ENCODE results near the gene WDR4.
"Not testable (repeated sequence)": the region's sequence is repeated elsewhere in the genome, so short reads cannot be mapped to it uniquely, and the experiment has no call there.

WDR4 gene

DNA sequence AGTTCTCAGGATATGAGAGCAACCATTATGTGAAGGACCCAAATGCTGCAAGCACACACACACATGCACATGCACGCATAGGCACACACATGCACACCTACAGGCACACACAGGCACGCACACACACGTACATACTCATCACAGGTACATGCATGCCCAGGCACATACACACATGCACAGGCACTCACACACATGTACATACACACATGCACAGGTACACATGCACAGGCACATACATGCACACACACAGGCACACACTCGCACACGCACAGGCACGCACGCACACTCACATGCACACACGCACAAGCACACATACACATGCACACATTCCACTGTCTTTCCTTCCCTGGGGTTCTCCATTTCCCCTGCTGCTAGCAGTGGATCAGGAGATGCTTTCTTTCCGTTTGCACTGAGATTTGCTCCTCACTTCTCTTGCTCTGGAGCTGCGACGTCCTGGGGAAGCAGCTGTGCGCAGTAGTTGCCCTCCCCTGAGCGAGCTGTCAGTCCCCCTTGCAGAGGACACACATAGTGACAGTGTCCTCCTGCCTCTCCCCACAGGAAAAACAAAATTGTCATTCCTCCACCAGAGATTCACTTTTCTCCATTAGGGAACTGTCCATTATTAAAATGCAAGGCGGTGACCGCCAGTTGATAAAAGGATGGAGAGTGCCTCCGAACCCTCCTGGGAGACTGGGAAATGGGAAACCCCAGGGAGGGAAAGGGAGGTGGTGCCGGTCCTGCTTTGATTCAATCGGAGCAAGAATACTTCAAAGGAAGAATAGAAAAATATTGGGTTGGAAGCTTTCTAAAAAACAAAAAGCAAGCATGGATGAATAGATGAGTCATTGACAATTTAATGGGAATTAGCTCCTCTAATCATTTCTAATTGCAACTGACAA is 69.5 kb downstream of the WDR4 start:
- no peak for DNase-seq

DNA sequence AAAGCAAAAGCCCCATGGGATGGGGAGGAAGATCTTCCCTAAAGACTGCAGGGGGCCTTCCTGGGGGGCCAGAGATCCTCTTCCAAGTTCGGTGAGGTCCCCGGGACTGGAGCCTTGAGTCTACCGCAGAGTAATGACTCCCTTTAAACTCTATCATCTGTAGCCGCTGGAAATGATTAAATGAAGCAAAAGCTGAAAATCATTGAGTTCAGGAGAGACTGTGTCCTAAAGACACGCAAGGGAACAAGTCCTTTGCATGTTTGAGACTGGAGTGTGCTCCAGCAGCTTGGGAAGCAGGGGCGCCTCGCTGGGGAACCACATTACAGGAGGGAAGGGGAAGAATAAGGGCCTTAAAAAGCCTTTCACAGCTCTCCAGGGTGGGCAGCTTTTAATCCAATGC is 70.2 kb downstream of the WDR4 start:
- no peak for DNase-seq

DNA sequence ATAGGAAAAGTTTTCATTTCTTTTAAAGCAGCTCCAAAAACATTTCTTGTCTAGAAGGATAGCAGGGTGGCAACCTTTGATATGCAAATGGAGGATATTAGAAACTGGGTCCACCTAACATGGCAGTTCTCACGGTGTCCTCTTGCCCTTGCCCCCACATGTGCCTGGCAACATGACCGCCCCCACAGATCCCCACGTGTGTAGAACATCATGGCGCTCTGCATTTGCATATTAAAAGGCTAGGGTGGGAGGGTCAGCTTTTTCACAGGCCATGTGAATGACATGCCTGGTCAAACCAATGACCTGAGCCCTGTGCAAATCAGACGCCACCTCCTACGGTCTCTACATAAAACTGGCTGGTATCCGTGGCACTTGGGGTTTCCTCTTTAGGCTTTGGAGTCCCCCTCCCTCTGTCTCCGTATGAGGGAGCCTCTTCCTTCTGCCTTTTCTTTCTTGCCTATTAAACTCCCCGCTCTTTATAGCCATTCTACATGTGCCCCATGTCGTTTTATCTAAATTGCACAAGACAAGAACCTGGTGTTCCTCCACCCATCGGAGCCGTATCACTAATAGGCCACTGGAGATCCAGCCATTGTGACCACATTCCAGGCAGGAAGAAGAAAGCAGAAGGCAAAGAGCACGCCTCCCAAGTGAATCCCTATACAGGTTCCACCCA is 71.3 kb downstream of the WDR4 start:
- DNase-seq, result no peak

DNA sequence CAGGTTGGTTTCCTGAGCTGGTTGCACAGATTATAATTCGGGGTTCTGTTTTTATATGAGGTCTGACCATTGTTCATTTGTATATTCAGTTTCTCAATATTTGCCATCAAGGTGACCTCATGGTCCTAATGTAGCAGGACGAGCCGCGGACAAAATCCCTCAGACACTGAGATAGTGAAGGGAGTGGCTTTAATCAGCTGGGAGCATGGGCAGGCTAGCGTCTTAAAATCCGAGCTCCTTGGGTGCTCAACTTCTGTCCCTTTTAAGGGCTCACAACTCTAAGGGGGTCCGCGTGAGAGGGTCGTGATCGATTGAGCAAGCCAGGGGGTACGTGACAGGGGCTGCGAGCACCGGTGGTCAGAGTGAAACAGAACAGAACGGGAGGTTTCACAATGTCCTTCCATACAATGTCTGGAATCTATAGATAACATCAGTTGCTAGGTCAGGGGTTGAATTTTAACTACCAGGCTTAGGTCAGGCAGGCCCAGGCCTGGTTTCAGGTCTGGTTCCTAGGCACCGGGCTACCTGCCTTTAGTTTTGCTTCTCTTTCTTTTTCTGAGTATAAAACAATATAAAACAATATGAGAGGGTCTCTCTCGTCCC is 71.9 kb downstream of the WDR4 start:
- not testable (repeated sequence) for DNase-seq

DNA sequence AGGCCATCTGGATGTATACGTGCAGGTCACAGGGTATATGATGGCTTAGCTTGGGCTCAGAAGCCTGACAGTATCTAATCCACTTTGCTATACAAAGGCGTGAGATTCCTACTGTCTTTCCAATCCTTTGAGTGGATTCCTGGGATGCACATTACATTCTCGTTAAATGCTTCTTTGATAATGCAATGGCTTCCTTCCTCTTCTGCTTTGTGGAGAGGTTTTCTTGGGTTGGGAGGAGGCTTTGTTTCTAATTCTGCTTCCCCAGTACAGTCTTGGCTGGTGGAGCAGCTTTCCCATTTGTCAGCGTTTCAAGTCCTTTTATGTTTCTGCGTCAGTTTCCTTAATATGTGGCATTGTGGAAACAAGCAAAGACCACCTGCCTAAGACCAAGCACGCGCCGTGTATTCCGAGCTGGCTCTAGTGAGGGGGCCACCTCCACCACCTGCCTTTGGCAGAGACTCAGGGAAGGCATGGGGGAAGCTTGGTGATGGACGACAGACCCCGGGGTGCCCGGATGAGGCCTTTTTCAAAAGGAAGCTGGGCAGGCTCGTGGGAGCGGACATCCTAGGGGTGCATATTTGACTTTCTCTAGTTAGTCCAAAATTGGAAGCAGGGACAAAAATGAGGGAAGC is 72.7 kb downstream of the WDR4 start:
- DNase-seq, result no peak

DNA sequence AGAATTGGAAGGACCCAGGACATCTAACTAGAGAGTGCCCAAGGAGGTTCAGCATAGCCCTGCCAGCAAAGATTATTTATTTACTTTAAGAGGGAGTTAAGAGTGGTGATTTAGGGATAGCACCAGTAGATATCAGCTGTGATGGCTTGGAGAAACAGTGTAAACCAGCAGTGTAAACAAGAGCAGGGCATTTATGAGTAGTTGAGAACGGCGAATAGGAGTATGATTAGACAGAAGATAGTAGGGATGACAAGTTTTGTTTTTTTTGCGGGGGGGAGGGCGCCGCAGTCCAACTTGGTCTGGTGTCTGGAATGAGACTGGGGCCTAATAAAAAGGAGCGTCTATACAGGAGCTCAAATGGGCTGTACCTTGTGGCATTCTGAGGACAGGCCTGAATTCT is 77.7 kb downstream of the WDR4 start:
- not testable (repeated sequence) for DNase-seq

DNA sequence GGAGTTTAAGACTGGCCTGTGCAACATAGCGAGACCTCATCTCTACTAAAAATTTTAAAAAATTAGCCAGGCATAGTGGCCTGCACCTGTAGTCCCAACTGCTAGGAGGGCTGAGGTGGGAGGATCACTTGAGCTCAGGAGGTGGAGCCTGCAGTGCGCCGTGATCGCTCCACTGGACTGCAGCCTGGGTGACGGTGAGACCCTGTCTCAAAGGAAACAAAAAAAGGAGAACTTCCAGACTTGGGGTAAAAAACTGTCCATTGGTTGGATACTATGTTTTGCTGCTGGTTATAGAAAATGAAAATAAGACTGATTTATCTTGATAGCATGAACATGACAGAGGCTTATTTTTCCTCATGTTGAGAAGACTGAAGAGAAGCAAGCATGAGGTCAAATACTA is 79.4 kb downstream of the WDR4 start:
- no peak for DNase-seq

DNA sequence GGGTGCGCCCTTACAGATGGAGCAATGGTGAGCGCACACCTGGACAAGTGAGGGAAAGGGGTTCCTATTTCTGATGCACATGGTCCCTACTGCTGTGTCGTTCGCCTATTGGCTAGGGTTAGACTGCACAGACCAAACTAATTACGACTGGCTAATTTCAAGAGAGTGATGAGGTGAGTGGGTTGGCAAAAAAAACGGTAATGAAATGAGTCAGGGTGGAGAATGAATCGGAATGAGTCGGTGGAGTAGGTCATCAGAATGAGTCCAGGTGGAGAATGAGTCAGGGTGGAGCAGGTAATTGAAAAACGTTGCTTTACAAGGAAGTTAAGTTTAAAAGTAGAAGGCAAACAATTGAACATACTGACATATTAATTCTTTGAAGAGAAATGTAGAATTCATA is 79.8 kb downstream of the WDR4 start:
- no peak for DNase-seq
